ENCODE measurements around the gene ANKS6.

DNA sequence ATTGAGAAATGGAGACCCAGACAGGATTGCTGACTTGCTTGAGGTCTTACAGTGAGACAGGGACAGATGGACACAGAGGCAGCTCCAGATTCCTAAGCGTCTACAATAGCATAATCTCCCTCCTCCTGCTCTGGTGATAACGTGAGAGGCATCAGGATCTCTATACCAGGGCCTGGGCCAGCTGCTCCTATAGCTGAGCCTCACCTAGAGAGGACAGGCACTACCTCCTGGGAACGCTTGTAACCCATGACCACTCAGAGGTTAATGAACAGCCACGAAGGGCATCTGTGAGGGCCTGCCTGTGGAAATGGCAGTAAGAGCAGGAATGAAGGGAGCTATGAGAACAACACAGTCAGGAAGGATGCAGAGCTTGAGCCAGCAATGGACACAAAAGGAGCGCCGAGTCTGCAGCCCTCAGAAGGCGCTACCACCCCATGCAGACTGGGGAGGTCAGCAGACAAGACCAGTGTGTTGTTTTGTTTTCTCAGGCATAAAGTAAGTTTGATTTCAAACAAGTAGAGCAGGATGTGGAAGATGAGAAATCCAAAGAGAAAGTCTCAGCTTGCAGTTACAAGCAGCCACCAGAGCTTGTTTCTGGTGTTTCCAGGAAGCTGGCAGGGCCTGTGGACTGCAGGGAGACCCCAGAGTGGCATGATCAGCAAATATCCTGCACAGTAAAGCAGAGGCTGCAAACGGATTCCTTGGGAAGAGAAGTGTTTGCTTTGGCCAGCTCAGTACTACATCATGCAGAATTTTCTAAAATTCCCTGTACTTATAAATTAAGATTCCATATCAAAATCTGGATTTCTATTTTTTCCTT lies 17.4 kb downstream of the ANKS6 start:
- TF ChIP-seq, protein P1, sequence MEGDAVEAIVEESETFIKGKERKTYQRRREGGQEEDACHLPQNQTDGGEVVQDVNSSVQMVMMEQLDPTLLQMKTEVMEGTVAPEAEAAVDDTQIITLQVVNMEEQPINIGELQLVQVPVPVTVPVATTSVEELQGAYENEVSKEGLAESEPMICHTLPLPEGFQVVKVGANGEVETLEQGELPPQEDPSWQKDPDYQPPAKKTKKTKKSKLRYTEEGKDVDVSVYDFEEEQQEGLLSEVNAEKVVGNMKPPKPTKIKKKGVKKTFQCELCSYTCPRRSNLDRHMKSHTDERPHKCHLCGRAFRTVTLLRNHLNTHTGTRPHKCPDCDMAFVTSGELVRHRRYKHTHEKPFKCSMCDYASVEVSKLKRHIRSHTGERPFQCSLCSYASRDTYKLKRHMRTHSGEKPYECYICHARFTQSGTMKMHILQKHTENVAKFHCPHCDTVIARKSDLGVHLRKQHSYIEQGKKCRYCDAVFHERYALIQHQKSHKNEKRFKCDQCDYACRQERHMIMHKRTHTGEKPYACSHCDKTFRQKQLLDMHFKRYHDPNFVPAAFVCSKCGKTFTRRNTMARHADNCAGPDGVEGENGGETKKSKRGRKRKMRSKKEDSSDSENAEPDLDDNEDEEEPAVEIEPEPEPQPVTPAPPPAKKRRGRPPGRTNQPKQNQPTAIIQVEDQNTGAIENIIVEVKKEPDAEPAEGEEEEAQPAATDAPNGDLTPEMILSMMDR (IDR thresholded peaks at IDR 0.05) = no peak
- TF ChIP-seq POLR2AphosphoS5 (IDR thresholded peaks at IDR 0.05) (no peak), POLR2A (IDR thresholded peaks at IDR 0.05) (no peak)

All from breast epithelium (tissue), 3 donors.